Stimulated activated CD4-positive, alpha-beta T cell treated with anti-CD3 and anti-CD28 coated beads, TNF-alpha, amount 100 ng/mL, for 24 hours (primary cell): ENCODE measurements around the gene ATP2A1.
A peak's percentile ranks its signal among the peaks of the same experiment; 100 is the strongest.
"Not testable (repeated sequence)": the region's sequence is repeated elsewhere in the genome, so short reads cannot be mapped to it uniquely, and the experiment has no call there.

Experiments
- DNase-seq, 3 experiments: peaks; one replicate each; pipeline ENCODE4 v3.0.0-alpha.2; 2020; ENCODE audit warnings: low read depth in 3 of 3

The ATP2A1 gene

GRCh38 chr16:28859326-28859725 is 19.0 kb upstream of the ATP2A1 start:
- no peak for DNase-seq

- DNase-seq = no peak
These were observed 14.1 kb upstream of the ATP2A1 start for GRCh38 chr16:28863929-28864793.

- DNase-seq = no peak
These were observed 13.1 kb upstream of the ATP2A1 start for GRCh38 chr16:28865001-28865688.

GRCh38 chr16:28865722-28866453 is 12.4 kb upstream of the ATP2A1 start:
- DNase-seq = no peak

- DNase-seq = no peak
These were observed 11.9 kb upstream of the ATP2A1 start for GRCh38 chr16:28866454-28866804.

GRCh38 chr16:28867241-28867640 is 11.0 kb upstream of the ATP2A1 start:
- no peak for DNase-seq

GRCh38 chr16:28867646-28868045 is 10.6 kb upstream of the ATP2A1 start:
- DNase-seq = not testable (repeated sequence)

GRCh38 chr16:28869201-28869600 is 9.1 kb upstream of the ATP2A1 start:
- DNase-seq = no peak

GRCh38 chr16:28872952-28873351 is 5.3 kb upstream of the ATP2A1 start:
- no peak for DNase-seq

GRCh38 chr16:28873543-28874201 is 4.6 kb upstream of the ATP2A1 start:
- DNase-seq = peak; percentile 34 to 50 (median 37)

GRCh38 chr16:28874406-28874805 is 3.9 kb upstream of the ATP2A1 start:
- no peak for DNase-seq

GRCh38 chr16:28875134-28876018 is 2.9 kb upstream of the ATP2A1 start:
- DNase-seq = no peak

GRCh38 chr16:28876019-28876659 is 2.1 kb upstream of the ATP2A1 start:
- DNase-seq = no peak

GRCh38 chr16:28876973-28877654 is 1.2 kb upstream of the ATP2A1 start:
- no peak for DNase-seq

GRCh38 chr16:28877655-28878000 is 660 bp upstream of the ATP2A1 start:
- DNase-seq = no peak

GRCh38 chr16:28879261-28879840 is 1.1 kb downstream of the ATP2A1 start:
- DNase-seq = no peak

- DNase-seq = peak; percentile 87 to 95 (median 89)
These were observed 1.7 kb downstream of the ATP2A1 start for GRCh38 chr16:28879841-28880588.

- DNase-seq = no peak
These were observed 2.3 kb downstream of the ATP2A1 start for GRCh38 chr16:28880589-28880915.

GRCh38 chr16:28880955-28881354 is 2.7 kb downstream of the ATP2A1 start:
- no peak for DNase-seq
